IMR-90 (cell line): ENCODE data around the gene MB.

ENCODE experiments used
- CEBPB ChIP-seq: IDR thresholded peaks from 2 replicates; pipeline ENCODE4 v1.6.1; 2012; ENCODE audit warnings: low read depth, low read length, improper control_type of control experiment
- CHD1 ChIP-seq: IDR thresholded peaks from 2 replicates; pipeline ENCODE4 v1.6.1; 2012; ENCODE audit warnings: low read depth, low read length, improper control_type of control experiment
- MXI1 ChIP-seq: IDR thresholded peaks from 2 replicates; pipeline ENCODE4 v1.6.1; 2012; ENCODE audit warnings: low read depth, mild to moderate bottlenecking, low read length, moderate library complexity, borderline replicate concordance
- NFE2L2 ChIP-seq: fragments of 150-350 bp; IDR thresholded peaks from 2 replicates; pipeline ENCODE4 v1.6.1; 2016; ENCODE audit warnings: low read depth, mild to moderate bottlenecking, low read length
- POLR2A ChIP-seq: IDR thresholded peaks from 2 replicates; pipeline ENCODE4 v1.6.1; 2012; ENCODE audit warnings: mild to moderate bottlenecking, low read depth, low read length
- RAD21 ChIP-seq: IDR thresholded peaks from 2 replicates; pipeline ENCODE4 v1.6.1; 2012; ENCODE audit warnings: low read length, improper control_type of control experiment
- RCOR1 ChIP-seq: IDR thresholded peaks from 2 replicates; pipeline ENCODE4 v1.6.1; 2012; ENCODE audit warnings: mild to moderate bottlenecking, low read length, improper control_type of control experiment; ENCODE audit not compliant: insufficient replicate concordance
- RFX5 ChIP-seq: IDR thresholded peaks from 2 replicates; pipeline ENCODE4 v1.8.0; 2012; ENCODE audit warnings: low read depth, mild to moderate bottlenecking, low read length, moderate library complexity
- SMC3 ChIP-seq: fragments of 150-350 bp; IDR thresholded peaks from 2 replicates; pipeline ENCODE4 v1.6.1; 2016; ENCODE audit warnings: low read depth, mild to moderate bottlenecking, antibody characterized with exemption, low read length, moderate library complexity
- TF ChIP-seq, protein P1 (sequence below): conservative IDR thresholded peaks from 2 replicates; pipeline ENCODE4 v1.5.1; 2012; ENCODE audit warnings: mild to moderate bottlenecking, low read depth, low read length, improper control_type of control experiment
- TF ChIP-seq, protein P2 (sequence below): fragments of 150-350 bp; IDR thresholded peaks from 2 replicates; pipeline ENCODE4 v1.6.1; 2017; ENCODE audit warnings: mild to moderate bottlenecking, antibody characterized with exemption, low read length, low read depth

DNA sequence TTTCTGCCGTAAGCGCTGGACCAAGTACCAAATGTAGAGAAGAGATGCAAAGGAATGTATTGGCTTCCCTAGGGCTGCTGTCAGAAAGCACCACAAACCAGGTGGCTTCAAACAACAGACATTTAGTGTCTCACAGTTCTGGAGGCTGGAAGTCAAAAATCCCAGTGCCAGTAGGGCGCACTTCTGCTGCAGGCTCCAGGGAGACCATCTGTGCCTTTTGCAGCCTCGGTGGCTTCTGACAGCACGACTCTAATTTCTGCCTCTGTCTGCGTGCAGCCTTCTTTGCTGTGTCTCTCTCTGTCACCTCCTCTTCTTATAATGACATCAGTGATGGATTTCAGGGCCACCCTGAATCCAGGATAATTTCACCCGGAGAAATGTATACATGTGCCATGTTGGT lies 34.0 kb upstream of the MB start:
- TF ChIP-seq RFX5 (no peak), CEBPB (no peak), RCOR1 (no peak), SMC3 (no peak), CHD1 (no peak), RAD21 (no peak), POLR2A (no peak), NFE2L2 (no peak), MXI1 (no peak)
- TF ChIP-seq, protein P1, sequence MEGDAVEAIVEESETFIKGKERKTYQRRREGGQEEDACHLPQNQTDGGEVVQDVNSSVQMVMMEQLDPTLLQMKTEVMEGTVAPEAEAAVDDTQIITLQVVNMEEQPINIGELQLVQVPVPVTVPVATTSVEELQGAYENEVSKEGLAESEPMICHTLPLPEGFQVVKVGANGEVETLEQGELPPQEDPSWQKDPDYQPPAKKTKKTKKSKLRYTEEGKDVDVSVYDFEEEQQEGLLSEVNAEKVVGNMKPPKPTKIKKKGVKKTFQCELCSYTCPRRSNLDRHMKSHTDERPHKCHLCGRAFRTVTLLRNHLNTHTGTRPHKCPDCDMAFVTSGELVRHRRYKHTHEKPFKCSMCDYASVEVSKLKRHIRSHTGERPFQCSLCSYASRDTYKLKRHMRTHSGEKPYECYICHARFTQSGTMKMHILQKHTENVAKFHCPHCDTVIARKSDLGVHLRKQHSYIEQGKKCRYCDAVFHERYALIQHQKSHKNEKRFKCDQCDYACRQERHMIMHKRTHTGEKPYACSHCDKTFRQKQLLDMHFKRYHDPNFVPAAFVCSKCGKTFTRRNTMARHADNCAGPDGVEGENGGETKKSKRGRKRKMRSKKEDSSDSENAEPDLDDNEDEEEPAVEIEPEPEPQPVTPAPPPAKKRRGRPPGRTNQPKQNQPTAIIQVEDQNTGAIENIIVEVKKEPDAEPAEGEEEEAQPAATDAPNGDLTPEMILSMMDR, result no peak
- TF ChIP-seq, protein P2, sequence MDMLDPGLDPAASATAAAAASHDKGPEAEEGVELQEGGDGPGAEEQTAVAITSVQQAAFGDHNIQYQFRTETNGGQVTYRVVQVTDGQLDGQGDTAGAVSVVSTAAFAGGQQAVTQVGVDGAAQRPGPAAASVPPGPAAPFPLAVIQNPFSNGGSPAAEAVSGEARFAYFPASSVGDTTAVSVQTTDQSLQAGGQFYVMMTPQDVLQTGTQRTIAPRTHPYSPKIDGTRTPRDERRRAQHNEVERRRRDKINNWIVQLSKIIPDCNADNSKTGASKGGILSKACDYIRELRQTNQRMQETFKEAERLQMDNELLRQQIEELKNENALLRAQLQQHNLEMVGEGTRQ, result no peak
